Right atrium auricular region (tissue), 2 donors: ENCODE measurements around the gene ADK. TPM values are rescaled to one million over a fixed set of nuclear protein-coding genes. Genes with fewer than 3 reads are reported as not detected.
"Not testable (repeated sequence)": the region's sequence is repeated elsewhere in the genome, so short reads cannot be mapped to it uniquely, and the experiment has no call there.

Experiments used
- DNase-seq: peaks from one replicate; pipeline ENCODE4 v3.0.0-alpha.2; 2019; ENCODE audit warnings: low spot score
- H3K27ac ChIP-seq, 2 donors: fragments of 200-600 bp; sonication (generic); 1 replicate in 1 of 2; 2 replicates in 1 of 2; pipeline ENCODE4 v1.5.1; 2016 to 2019
- H3K27me3 ChIP-seq, 2 donors: fragments of 200-600 bp; sonication (generic); one replicate each; pipeline versions ENCODE4 v1.5.1 to v1.6.0; 2017 to 2019
- H3K36me3 ChIP-seq: fragments of 200-600 bp; sonication (generic); one replicate; pipeline ENCODE4 v1.5.1; 2016
- H3K4me1 ChIP-seq, 2 donors: fragments of 200-600 bp; sonication (generic); one replicate each; pipeline versions ENCODE4 v1.5.1 to v1.6.0; 2017 to 2019
- H3K4me3 ChIP-seq, 2 donors: fragments of 200-600 bp; sonication (generic); 1 replicate in 1 of 2; 2 replicates in 1 of 2; pipeline ENCODE4 v1.5.1; 2017 to 2019; ENCODE audit warnings: mild to moderate bottlenecking in 1 of 2, moderate library complexity in 1 of 2
- H3K9me3 ChIP-seq, 2 donors: fragments of 200-600 bp; sonication (generic); one replicate each; pipeline ENCODE4 v1.5.1; 2019
- CTCF ChIP-seq, 2 donors: fragments of 200-600 bp; sonication (generic); IDR thresholded peaks; one replicate each; pipeline ENCODE4 v1.5.1; 2019; ENCODE audit warnings: antibody characterized with exemption in 2 of 2
- total RNA-seq, 2 donors: library from RNA; depleted of rRNA; stranded (reverse); fragments of >200 nt; gene quantifications; one replicate each; pipeline ENCODE4 v1.1.0, GENCODE V29; 2016

The ADK gene
- total RNA-seq, 2 donors from 2014 or later, result 23.7 to 31.6 TPM

- no peak for DNase-seq
- Histone ChIP-seq H3K36me3 (no peaks in the 10 kb centered on the region), H3K4me3 (no peak overlapping the region), H3K27me3 (no peaks in the 10 kb centered on the region), H3K27ac (no peak overlapping the region), H3K9me3 (no peaks in the 10 kb centered on the region), H3K4me1 (peaks cover 0 to 8% of the 10 kb centered on the region in 2 donors)
- TF ChIP-seq CTCF (IDR thresholded peaks at IDR 0.05), result no peak
Observed at GRCh38 chr10:74460812-74461211, 309.8 kb downstream of the ADK start.

- H3K4me3 ChIP-seq, result no peak overlapping the region
- no peaks in the 10 kb centered on the region for H3K27me3 ChIP-seq
- no peaks in the 10 kb centered on the region for H3K36me3 ChIP-seq
- no peak overlapping the region for H3K27ac ChIP-seq
- no peaks in the 10 kb centered on the region for H3K9me3 ChIP-seq
- no peak for DNase-seq
- no peak for TF ChIP-seq CTCF (IDR thresholded peaks at IDR 0.05)
- H3K4me1 ChIP-seq, result no peaks in the 10 kb centered on the region
Observed at GRCh38 chr10:74474022-74474713, 323.1 kb downstream of the ADK start.

- H3K27me3 ChIP-seq, H3K9me3 ChIP-seq, H3K4me1 ChIP-seq, DNase-seq, H3K27ac ChIP-seq, H3K36me3 ChIP-seq, H3K4me3 ChIP-seq: not testable (repeated sequence)
Observed at GRCh38 chr10:74476162-74476706, 325.2 kb downstream of the ADK start.

GRCh38 chr10:74480778-74481177, 329.8 kb downstream of the ADK start:
- no peaks in the 10 kb centered on the region for H3K36me3 ChIP-seq
- H3K4me3 ChIP-seq, result no peak overlapping the region
- H3K27me3 ChIP-seq, result no peaks in the 10 kb centered on the region
- no peaks in the 10 kb centered on the region for H3K4me1 ChIP-seq
- H3K27ac ChIP-seq, result no peak overlapping the region
- no peaks in the 10 kb centered on the region for H3K9me3 ChIP-seq
- TF ChIP-seq CTCF (IDR thresholded peaks at IDR 0.05), result no peak
- no peak for DNase-seq

- DNase-seq, result no peak
- no peaks in the 10 kb centered on the region for H3K9me3 ChIP-seq
- H3K27ac ChIP-seq, result no peak overlapping the region
- no peaks in the 10 kb centered on the region for H3K4me1 ChIP-seq
- no peak for TF ChIP-seq CTCF (IDR thresholded peaks at IDR 0.05)
- no peaks in the 10 kb centered on the region for H3K27me3 ChIP-seq
- H3K4me3 ChIP-seq, result no peak overlapping the region
- H3K36me3 ChIP-seq, result no peaks in the 10 kb centered on the region
Observed at GRCh38 chr10:74483356-74483755, 332.3 kb downstream of the ADK start.

- DNase-seq, result no peak
- Histone ChIP-seq H3K36me3 (no peaks in the 10 kb centered on the region), H3K4me3 (no peak overlapping the region), H3K27me3 (no peaks in the 10 kb centered on the region), H3K4me1 (no peaks in the 10 kb centered on the region), H3K27ac (no peak overlapping the region), H3K9me3 (no peaks in the 10 kb centered on the region)
- no peak for TF ChIP-seq CTCF (IDR thresholded peaks at IDR 0.05)
Observed at GRCh38 chr10:74485283-74485682, 334.3 kb downstream of the ADK start.
